Common myeloid progenitor, CD34-positive (primary cell): ENCODE data around the gene MAGI2.

Experiments
- CTCF ChIA-PET: fragments of 350-600 bp; sonication (Branson Sonifier 250); formaldehyde crosslinking; loops from one replicate; lab custom pipeline; 2021; ENCODE audit warnings: antibody characterized with exemption; lab: Charles Lee
- POLR2A ChIA-PET: fragments of 350-600 bp; sonication (Branson Sonifier 250); formaldehyde crosslinking; loops from one replicate; lab custom pipeline; 2021; ENCODE audit warnings: antibody characterized with exemption; lab: Charles Lee
- DNase-seq, 3 donors: peaks; one replicate each; pipeline versions ENCODE4 v3.0.0 to v3.0.0-alpha.2; 2013
- H3K27ac ChIP-seq, 2 experiments: 1 replicate in 1 of 2; 2 replicates in 1 of 2; pipeline ENCODE4 v1.7.0; 2013; ENCODE audit warnings: inconsistent platforms in 2 of 2, low read length in 2 of 2, mild to moderate bottlenecking in 2 of 2, low read depth in 1 of 2, moderate library complexity in 1 of 2; ENCODE audit not compliant: severe bottlenecking in 2 of 2, insufficient read depth in 1 of 2, poor library complexity in 1 of 2
- H3K27me3 ChIP-seq, 5 experiments: replicated peaks in 2 of 5; 1 replicate in 3 of 5; 2 replicates in 2 of 5; pipeline versions ENCODE4 v1.6.1 to v1.7.0; 2013; ENCODE audit warnings: low read length in 4 of 5, mild to moderate bottlenecking in 2 of 5, moderate library complexity in 2 of 5, inconsistent platforms in 1 of 5; ENCODE audit not compliant: insufficient read depth in 5 of 5, control insufficient read depth in 4 of 5
- H3K36me3 ChIP-seq, 4 experiments: 1 replicate in 2 of 4; 2 replicates in 2 of 4; pipeline versions ENCODE4 v1.6.1 to v1.7.0; 2013; ENCODE audit warnings: low read length in 3 of 4, control low read depth in 1 of 4, mild to moderate bottlenecking in 1 of 4; ENCODE audit not compliant: control insufficient read depth in 4 of 4, insufficient read depth in 4 of 4
- H3K4me1 ChIP-seq, 4 experiments: 1 replicate in 3 of 4; 2 replicates in 1 of 4; pipeline versions ENCODE4 v1.6.1 to v1.7.1; 2013; ENCODE audit warnings: low read length in 3 of 4, mild to moderate bottlenecking in 3 of 4, control low read depth in 1 of 4, inconsistent platforms in 1 of 4, moderate library complexity in 1 of 4; ENCODE audit not compliant: control insufficient read depth in 4 of 4, insufficient read depth in 4 of 4; ENCODE audit errors: control extremely low read depth in 1 of 4
- H3K4me3 ChIP-seq, 7 experiments: 1 replicate in 4 of 7; 2 replicates in 3 of 7; pipeline versions ENCODE4 v1.5.1 to v1.7.0; 2013; ENCODE audit warnings: mild to moderate bottlenecking in 7 of 7, low read length in 6 of 7, moderate library complexity in 6 of 7, inconsistent platforms in 2 of 7, low read depth in 2 of 7, control low read depth in 1 of 7; ENCODE audit not compliant: insufficient read depth in 4 of 7, control insufficient read depth in 1 of 7; ENCODE audit errors: extremely low read depth in 1 of 7
- H3K9me3 ChIP-seq, 5 experiments: 1 replicate in 4 of 5; 2 replicates in 1 of 5; pipeline versions ENCODE4 v1.6.1 to v1.7.1; 2013; ENCODE audit warnings: low read length in 4 of 5, mild to moderate bottlenecking in 2 of 5, inconsistent platforms in 1 of 5, low read depth in 1 of 5, moderate library complexity in 1 of 5; ENCODE audit not compliant: control insufficient read depth in 4 of 5, insufficient read depth in 2 of 5; ENCODE audit errors: control extremely low read depth in 1 of 5
- WGBS: methylation state at CpG from one replicate; pipeline ENCODE4 v1.1.5; 2013; ENCODE audit not compliant: insufficient coverage; 5-methylcytosine and 5-hydroxymethylcytosine counted together

Gene MAGI2

GRCh38 chr7:78316110-78316509 is 1137.4 kb downstream of the MAGI2 start:
- CTCF ChIA-PET, result no interaction called here
- POLR2A ChIA-PET, result no interaction called here
- Histone ChIP-seq H3K27ac (no peak overlapping the region), H3K36me3 (no peaks in the 10 kb centered on the region), H3K27me3 (no peaks in the 10 kb centered on the region), H3K4me1 (no peaks in the 10 kb centered on the region), H3K4me3 (no peak overlapping the region), H3K9me3 (no peaks in the 10 kb centered on the region)
- DNase-seq, result no peak

- ChIA-PET CTCF (no interaction called here), POLR2A (no interaction called here)
- H3K4me3 ChIP-seq, result no peak overlapping the region
- no peak for DNase-seq
- H3K9me3 ChIP-seq, result no peaks in the 10 kb centered on the region
- H3K27me3 ChIP-seq, result no peaks in the 10 kb centered on the region
- H3K36me3 ChIP-seq, result no peaks in the 10 kb centered on the region
- H3K4me1 ChIP-seq, result no peaks in the 10 kb centered on the region
- no CpG with 5 or more reads among the region's 2 CpGs for WGBS
- H3K27ac ChIP-seq, result no peak overlapping the region
These were observed 1138.3 kb downstream of the MAGI2 start for GRCh38 chr7:78315119-78315518.

GRCh38 chr7:78311181-78311580 is 1142.3 kb downstream of the MAGI2 start:
- H3K9me3 ChIP-seq, result no peaks in the 10 kb centered on the region
- no peaks in the 10 kb centered on the region for H3K27me3 ChIP-seq
- H3K27ac ChIP-seq, result no peak overlapping the region
- CTCF ChIA-PET, result interaction anchor here (0.9 kb wide), 1 partner anchor 19 kb away, joined by 3 read pairs; no protein-coding TSS in a partner anchor
- H3K4me1 ChIP-seq, result no peaks in the 10 kb centered on the region
- H3K36me3 ChIP-seq, result no peaks in the 10 kb centered on the region
- POLR2A ChIA-PET, result no interaction called here
- WGBS, result 90% methylated on average over 2 of the region's 2 CpGs
- no peak for DNase-seq
- H3K4me3 ChIP-seq, result no peak overlapping the region

GRCh38 chr7:78307892-78308291 is 1145.6 kb downstream of the MAGI2 start:
- DNase-seq, result no peak
- Histone ChIP-seq H3K9me3 (no peaks in the 10 kb centered on the region), H3K4me3 (no peak overlapping the region), H3K36me3 (no peaks in the 10 kb centered on the region), H3K27me3 (no peaks in the 10 kb centered on the region), H3K27ac (no peak overlapping the region), H3K4me1 (no peaks in the 10 kb centered on the region)
- POLR2A ChIA-PET, result no interaction called here
- CTCF ChIA-PET, result no interaction called here

- no peaks in the 10 kb centered on the region for H3K9me3 ChIP-seq
- no peak for DNase-seq
- WGBS, result 80% methylated on average over 1 of the region's 1 CpG
- ChIA-PET CTCF (no interaction called here), POLR2A (no interaction called here)
- no peaks in the 10 kb centered on the region for H3K4me1 ChIP-seq
- no peaks in the 10 kb centered on the region for H3K36me3 ChIP-seq
- no peak overlapping the region for H3K4me3 ChIP-seq
- no peaks in the 10 kb centered on the region for H3K27me3 ChIP-seq
- no peak overlapping the region for H3K27ac ChIP-seq
These were observed 1146.8 kb downstream of the MAGI2 start for GRCh38 chr7:78306634-78307033.

- H3K4me1 ChIP-seq, result no peaks in the 10 kb centered on the region
- 100% methylated on average over 3 of the region's 3 CpGs for WGBS
- no peak overlapping the region for H3K4me3 ChIP-seq
- ChIA-PET CTCF (no interaction called here), POLR2A (no interaction called here)
- no peaks in the 10 kb centered on the region for H3K9me3 ChIP-seq
- no peak for DNase-seq
- no peaks in the 10 kb centered on the region for H3K27me3 ChIP-seq
- H3K36me3 ChIP-seq, result no peaks in the 10 kb centered on the region
- no peak overlapping the region for H3K27ac ChIP-seq
These were observed 1152.1 kb downstream of the MAGI2 start for GRCh38 chr7:78301407-78301806.

GRCh38 chr7:78299088-78299487 is 1154.4 kb downstream of the MAGI2 start:
- Histone ChIP-seq H3K27ac (no peak overlapping the region), H3K4me3 (no peak overlapping the region), H3K27me3 (no peaks in the 10 kb centered on the region), H3K9me3 (no peaks in the 10 kb centered on the region), H3K4me1 (no peaks in the 10 kb centered on the region), H3K36me3 (no peaks in the 10 kb centered on the region)
- CTCF ChIA-PET, result no interaction called here
- POLR2A ChIA-PET, result no interaction called here
- DNase-seq, result no peak
- no CpG with 5 or more reads among the region's 5 CpGs for WGBS
